Urinary bladder (tissue), 4 donors: ENCODE measurements around the gene BNC2. TPM values are rescaled to one million over a fixed set of nuclear protein-coding genes. Genes with fewer than 3 reads are reported as not detected.

Source experiments
- DNase-seq: peaks from one replicate; pipeline ENCODE4 v3.0.0-alpha.2; 2015; ENCODE audit errors: extremely low spot score
- H3K27ac ChIP-seq: one replicate; pipeline ENCODE4 v1.5.1; 2013; ENCODE audit warnings: low read depth, mild to moderate bottlenecking, moderate library complexity
- H3K36me3 ChIP-seq: one replicate; pipeline ENCODE4 v1.6.1; 2013; ENCODE audit warnings: mild to moderate bottlenecking, moderate library complexity; ENCODE audit not compliant: insufficient read depth
- H3K4me1 ChIP-seq: one replicate; pipeline ENCODE4 v1.6.1; 2013; ENCODE audit warnings: mild to moderate bottlenecking, moderate library complexity; ENCODE audit not compliant: insufficient read depth
- H3K4me3 ChIP-seq: one replicate; pipeline ENCODE4 v1.5.1; 2013; ENCODE audit warnings: low read depth, low read length
- WGBS: extraction: QIAGEN DNeasy Blood & Tissue Kit; methylation state at CpG from one replicate; pipeline ENCODE4 v1.1.7; 2013; 5-methylcytosine and 5-hydroxymethylcytosine counted together
- polyA plus RNA-seq: library from polyadenylated mRNA; stranded (reverse); fragments of 200-250 nt; gene quantifications from one replicate; pipeline ENCODE4 v1.2.3, GENCODE V29; 2013
- total RNA-seq: library from RNA; depleted of rRNA; stranded (reverse); fragments of >200 nt; gene quantifications from one replicate; pipeline ENCODE4 v1.2.3, GENCODE V29; 2014
- donor health status: healthy with polysubstance abuse.
- donor health status: healthy.

Gene BNC2
- total and polyA plus RNA-seq, 2 donors: 10.7 to 69.5 TPM

DNA sequence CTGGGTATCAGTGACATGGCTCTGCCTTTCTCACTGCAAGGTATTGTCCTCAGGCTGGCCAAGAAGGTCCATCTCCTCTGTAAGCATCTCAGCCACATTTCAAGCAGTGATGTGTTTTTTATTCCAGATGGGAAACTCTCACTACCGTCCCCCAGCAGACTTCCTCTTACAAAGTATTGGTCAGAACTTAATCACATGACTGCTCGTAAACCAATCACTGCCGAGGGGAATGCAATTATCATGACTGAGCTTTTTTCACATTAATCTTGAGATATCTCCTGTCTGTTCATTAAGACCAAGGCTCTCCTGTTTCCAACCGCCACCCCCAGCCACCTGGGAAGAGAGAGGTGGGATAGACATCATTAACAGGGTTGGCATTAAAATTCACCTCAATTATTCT lies 76.4 kb downstream of the BNC2 start:
- Histone ChIP-seq H3K4me1 (peaks cover 2% of the 10 kb centered on the region), H3K27ac (no peak overlapping the region), H3K4me3 (no peak overlapping the region), H3K36me3 (no peaks in the 10 kb centered on the region)
- 90% methylated on average over 4 of the region's 4 CpGs for WGBS
- no peak for DNase-seq

GRCh38 chr9:16787724-16788123 lies 82.7 kb downstream of the BNC2 start:
- Histone ChIP-seq H3K36me3 (no peaks in the 10 kb centered on the region), H3K27ac (no peak overlapping the region), H3K4me1 (no peaks in the 10 kb centered on the region), H3K4me3 (no peak overlapping the region)
- DNase-seq: no peak
- 85% methylated on average over 6 of the region's 6 CpGs for WGBS

- Histone ChIP-seq H3K36me3 (no peaks in the 10 kb centered on the region), H3K4me1 (no peaks in the 10 kb centered on the region), H3K27ac (no peak overlapping the region), H3K4me3 (no peak overlapping the region)
- DNase-seq: no peak
- WGBS: 98% methylated on average over 2 of the region's 2 CpGs
Observed at GRCh38 chr9:16784002-16784401, 86.5 kb downstream of the BNC2 start.

DNA sequence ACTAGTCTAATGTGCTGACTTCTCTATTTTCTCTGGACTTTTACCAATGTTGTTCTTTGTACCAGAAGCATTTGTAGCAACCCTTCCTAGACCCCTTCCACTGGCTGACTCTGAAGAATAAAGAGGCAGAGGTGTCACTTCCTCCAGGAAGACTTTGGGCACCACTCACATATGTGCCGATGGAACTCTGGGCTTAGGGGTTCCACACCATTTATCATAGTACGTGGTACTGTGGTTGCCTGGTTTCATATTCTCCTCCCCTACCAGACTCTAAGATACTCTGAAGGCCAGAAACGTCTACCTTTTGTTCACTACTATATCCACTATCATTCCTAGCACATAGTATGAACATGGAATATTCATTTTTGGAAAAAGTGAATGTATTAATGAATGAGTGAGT lies 88.0 kb downstream of the BNC2 start:
- Histone ChIP-seq H3K4me3 (no peak overlapping the region), H3K36me3 (no peaks in the 10 kb centered on the region)
- WGBS: 61% methylated on average over 3 of the region's 3 CpGs

GRCh38 chr9:16775330-16775729 lies 95.1 kb downstream of the BNC2 start:
- WGBS: 79% methylated on average over 2 of the region's 2 CpGs
- Histone ChIP-seq H3K4me1 (no peaks in the 10 kb centered on the region), H3K36me3 (no peaks in the 10 kb centered on the region), H3K4me3 (no peak overlapping the region), H3K27ac (no peak overlapping the region)
- no peak for DNase-seq

More for the DNA sequence above, 88.0 kb downstream of the BNC2 start:
- no peak for DNase-seq
- Histone ChIP-seq H3K4me1 (no peaks in the 10 kb centered on the region), H3K27ac (no peak overlapping the region)

GRCh38 chr9:16773617-16774016 lies 96.9 kb downstream of the BNC2 start:
- Histone ChIP-seq H3K4me3 (no peak overlapping the region), H3K36me3 (no peaks in the 10 kb centered on the region), H3K4me1 (no peaks in the 10 kb centered on the region), H3K27ac (no peak overlapping the region)
- no peak for DNase-seq
- 95% methylated on average over 5 of the region's 5 CpGs for WGBS

DNA sequence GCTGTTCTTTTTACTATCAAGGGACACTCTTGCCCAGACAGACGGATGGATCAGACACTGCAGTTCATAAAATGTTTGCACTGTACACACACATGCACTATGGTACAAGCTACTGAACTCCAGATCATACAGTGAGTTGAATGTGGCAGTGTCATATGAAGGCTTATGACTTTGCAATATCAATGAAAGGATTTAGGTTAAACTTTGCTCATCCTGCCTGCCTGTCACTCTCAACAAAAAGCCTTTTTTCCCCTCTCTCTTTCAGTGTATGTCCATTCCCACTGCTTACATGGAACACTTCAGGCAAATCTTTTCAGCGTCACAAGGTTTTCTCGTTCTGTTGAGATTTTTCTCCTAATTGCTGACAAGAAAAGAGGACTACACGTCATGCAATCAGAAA lies 97.4 kb downstream of the BNC2 start:
- Histone ChIP-seq H3K4me3 (no peak overlapping the region), H3K27ac (no peak overlapping the region), H3K36me3 (no peaks in the 10 kb centered on the region), H3K4me1 (no peaks in the 10 kb centered on the region)
- 93% methylated on average over 4 of the region's 4 CpGs for WGBS
- DNase-seq: no peak

DNA sequence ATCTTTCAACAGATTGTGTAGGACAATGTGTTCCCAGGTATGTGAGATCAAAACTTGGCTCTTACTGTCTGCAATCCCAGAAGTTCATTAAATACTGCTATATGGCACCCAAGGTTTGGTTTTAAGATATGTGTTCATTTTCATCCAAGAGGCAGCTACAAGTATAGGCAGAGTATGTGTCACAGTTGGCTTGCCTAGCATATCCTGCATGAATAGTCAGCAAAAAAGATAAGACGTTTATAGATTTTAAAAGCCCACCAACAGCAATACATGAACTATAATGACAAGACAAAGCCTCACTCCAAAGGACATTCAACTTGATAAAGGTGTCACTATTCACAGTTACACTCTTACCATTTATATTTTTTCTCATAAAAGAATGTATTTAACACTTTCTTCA lies 99.1 kb downstream of the BNC2 start:
- H3K4me3 ChIP-seq: no peak overlapping the region
- DNase-seq: no peak
- no peak overlapping the region for H3K27ac ChIP-seq
- H3K4me1 ChIP-seq: no peaks in the 10 kb centered on the region
- H3K36me3 ChIP-seq: no peaks in the 10 kb centered on the region
- 14% methylated on average over 1 of the region's 1 CpG for whole genome bisulfite sequencing

GRCh38 chr9:16769291-16769690 lies 101.2 kb downstream of the BNC2 start:
- Histone ChIP-seq H3K36me3 (no peaks in the 10 kb centered on the region), H3K4me3 (no peak overlapping the region), H3K27ac (no peak overlapping the region), H3K4me1 (no peaks in the 10 kb centered on the region)
- 91% methylated on average over 5 of the region's 5 CpGs for WGBS
- DNase-seq: no peak

- no peak overlapping the region for H3K27ac ChIP-seq
- no peak overlapping the region for H3K4me3 ChIP-seq
- H3K4me1 ChIP-seq: no peaks in the 10 kb centered on the region
- WGBS: 91% methylated on average over 6 of the region's 6 CpGs
- no peaks in the 10 kb centered on the region for H3K36me3 ChIP-seq
- no peak for DNase-seq
Observed at GRCh38 chr9:16768816-16769215, 101.7 kb downstream of the BNC2 start.

GRCh38 chr9:16767366-16767765 lies 103.1 kb downstream of the BNC2 start:
- WGBS: 71% methylated on average over 3 of the region's 3 CpGs
- DNase-seq: no peak
- H3K4me1 ChIP-seq: no peaks in the 10 kb centered on the region
- no peak overlapping the region for H3K27ac ChIP-seq
- no peak overlapping the region for H3K4me3 ChIP-seq
- no peaks in the 10 kb centered on the region for H3K36me3 ChIP-seq

- no peak for DNase-seq
- Histone ChIP-seq H3K27ac (no peak overlapping the region), H3K36me3 (no peaks in the 10 kb centered on the region), H3K4me3 (no peak overlapping the region), H3K4me1 (no peaks in the 10 kb centered on the region)
- WGBS: 89% methylated on average over 2 of the region's 2 CpGs
Observed at GRCh38 chr9:16763946-16764345, 106.5 kb downstream of the BNC2 start.

DNA sequence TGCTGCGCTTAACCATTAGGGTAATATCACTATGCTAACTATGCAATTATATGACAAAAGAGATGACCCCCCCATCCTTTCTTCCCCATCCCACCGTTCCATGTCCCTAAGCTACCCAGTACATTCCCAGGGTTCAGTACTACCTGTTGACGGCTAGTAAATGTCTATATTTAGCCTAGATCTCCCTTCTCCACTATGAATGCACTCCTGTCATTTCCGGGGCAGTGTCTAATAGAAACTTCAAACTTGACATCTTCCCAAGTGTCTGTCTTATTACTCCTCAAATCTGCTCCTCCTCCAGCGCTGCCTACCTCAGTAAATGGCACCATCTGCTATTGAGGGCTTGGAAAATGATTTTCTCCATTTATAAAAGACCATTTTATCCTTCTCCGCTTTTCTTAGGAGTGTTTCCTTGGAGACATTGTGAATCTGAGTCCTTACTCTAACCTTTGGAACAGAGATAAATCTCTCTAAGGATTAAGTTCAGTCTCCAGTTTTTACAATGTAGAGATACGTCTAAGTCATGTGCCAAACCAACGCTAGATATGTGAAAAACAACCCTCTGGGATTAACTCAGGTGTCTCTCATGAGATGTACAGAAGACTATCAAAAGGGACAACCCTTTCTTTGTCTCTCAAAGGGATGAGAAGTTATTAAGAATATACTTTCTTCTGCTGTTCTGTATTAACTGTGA lies 114.9 kb downstream of the BNC2 start:
- Histone ChIP-seq H3K4me3 (no peak overlapping the region), H3K4me1 (no peaks in the 10 kb centered on the region), H3K27ac (no peak overlapping the region), H3K36me3 (no peaks in the 10 kb centered on the region)
- WGBS: 65% methylated on average over 8 of the region's 8 CpGs
- no peak for DNase-seq

DNA sequence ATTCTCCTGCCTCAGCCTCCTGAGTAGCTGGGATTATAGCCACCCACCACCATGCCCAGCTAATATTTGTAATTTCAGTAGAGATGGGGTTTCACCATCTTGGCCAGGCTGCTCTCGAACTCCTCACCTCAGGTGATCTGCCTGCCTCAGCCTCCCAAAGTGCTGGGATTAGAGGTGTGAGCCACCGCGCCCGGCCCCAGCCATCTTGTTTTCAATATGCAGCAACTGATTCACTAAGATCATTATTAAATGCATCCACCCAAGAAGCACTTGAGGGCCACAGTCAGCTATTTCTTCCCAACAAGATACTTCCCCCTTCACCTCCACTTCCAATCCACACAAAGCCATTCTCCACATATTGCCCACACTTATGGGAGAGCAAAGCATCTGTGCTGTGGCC lies 115.8 kb downstream of the BNC2 start:
- Histone ChIP-seq H3K27ac (no peak overlapping the region), H3K4me1 (no peaks in the 10 kb centered on the region), H3K36me3 (no peaks in the 10 kb centered on the region), H3K4me3 (no peak overlapping the region)
- WGBS: 98% methylated on average over 4 of the region's 4 CpGs
- no peak for DNase-seq

DNA sequence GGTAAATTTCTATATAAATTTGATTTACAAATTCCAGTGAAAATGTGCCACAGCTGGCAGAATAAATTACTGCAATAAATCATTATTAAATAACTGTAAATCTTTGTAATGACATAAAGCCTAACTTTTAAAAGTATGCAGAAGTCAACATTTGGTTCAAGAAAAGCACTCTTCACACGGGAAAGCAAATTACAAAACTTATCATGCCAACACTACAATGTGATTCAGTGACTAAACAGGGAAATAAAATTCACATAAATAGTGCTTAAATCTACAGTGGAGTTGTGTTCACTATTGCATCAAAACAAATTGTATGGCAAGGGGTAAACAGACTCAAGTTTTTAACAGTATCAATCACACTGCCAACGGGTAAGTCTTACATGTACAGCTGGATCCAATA lies 117.2 kb downstream of the BNC2 start:
- no peak for DNase-seq
- WGBS: 43% methylated on average over 2 of the region's 2 CpGs
- no peaks in the 10 kb centered on the region for H3K4me1 ChIP-seq
- no peak overlapping the region for H3K27ac ChIP-seq
- H3K36me3 ChIP-seq: no peaks in the 10 kb centered on the region
- no peak overlapping the region for H3K4me3 ChIP-seq
